Neural cell (in vitro differentiated cells): ENCODE data around the gene MSX2. TPM values are rescaled to one million over a fixed set of nuclear protein-coding genes. Genes with fewer than 3 reads are reported as not detected.

Source experiments
- H2AFZ ChIP-seq: fragments of 200-600, 300-800 bp; sonication (generic), shearing (Covaris generic); 2 replicates; pipeline ENCODE4 v1.6.0; 2014; ENCODE audit warnings: low read depth, mild to moderate bottlenecking, antibody characterized with exemption, low read length, moderate library complexity
- H3F3A ChIP-seq: fragments of 200-600 bp; shearing (Covaris generic); 2 replicates; pipeline ENCODE4 v1.6.1; 2016; ENCODE audit warnings: mild to moderate bottlenecking, moderate library complexity, mixed read lengths, antibody characterized with exemption, low read length; ENCODE audit not compliant: insufficient read depth, poor library complexity, severe bottlenecking
- H3K27ac ChIP-seq: fragments of 200-600, 300-800 bp; sonication (generic), shearing (Covaris generic); 2 replicates; pipeline ENCODE4 v1.5.1; 2014; ENCODE audit warnings: mild to moderate bottlenecking, low read length, moderate library complexity
- H3K27me3 ChIP-seq: fragments of 300-800, 200-600 bp; sonication (generic), shearing (Covaris generic); 2 replicates; pipeline ENCODE4 v1.6.0; 2014; ENCODE audit warnings: mild to moderate bottlenecking, low read depth, low read length, moderate library complexity; ENCODE audit not compliant: insufficient read depth
- H3K36me3 ChIP-seq: fragments of 300-800, 200-600 bp; sonication (generic), shearing (Covaris generic); 2 replicates; pipeline ENCODE4 v1.5.1; 2014; ENCODE audit warnings: mild to moderate bottlenecking, antibody characterized with exemption, low read length, moderate library complexity; ENCODE audit not compliant: insufficient read depth
- H3K4me2 ChIP-seq: fragments of 300-800, 200-600 bp; sonication (generic), shearing (Covaris generic); 2 replicates; pipeline ENCODE4 v1.6.0; 2014; ENCODE audit warnings: mild to moderate bottlenecking, low read length
- H3K4me3 ChIP-seq: fragments of 300-800, 200-600 bp; sonication (generic), shearing (Covaris generic); 2 replicates; pipeline ENCODE4 v1.5.1; 2014; ENCODE audit warnings: mild to moderate bottlenecking, low read length, moderate library complexity
- H3K79me2 ChIP-seq: fragments of 200-600 bp; shearing (Covaris generic); replicated peaks from 2 replicates; pipeline ENCODE4 v1.6.0; 2014; ENCODE audit warnings: mild to moderate bottlenecking, low read length, moderate library complexity; ENCODE audit not compliant: insufficient read depth
- H3K9ac ChIP-seq: fragments of 300-800, 200-600 bp; sonication (generic), shearing (Covaris generic); 2 replicates; pipeline ENCODE4 v1.6.1; 2016; ENCODE audit warnings: mild to moderate bottlenecking, low read length, mixed read lengths
- H3K9me2 ChIP-seq: fragments of 200-600 bp; shearing (Covaris generic); 2 replicates; pipeline ENCODE4 v1.6.1; 2016; ENCODE audit warnings: mild to moderate bottlenecking, low read length, mixed read lengths; ENCODE audit not compliant: insufficient read depth
- H3K9me3 ChIP-seq: fragments of 200-600, 300-800 bp; sonication (generic), shearing (Covaris generic); 2 replicates; pipeline ENCODE4 v1.6.1; 2016; ENCODE audit warnings: mild to moderate bottlenecking, mixed run types, low read length, moderate library complexity, mixed read lengths
- H4K20me1 ChIP-seq: fragments of 200-600 bp; shearing (Covaris generic); 2 replicates; pipeline ENCODE4 v1.6.1; 2016; ENCODE audit warnings: mild to moderate bottlenecking, mixed run types; ENCODE audit not compliant: insufficient read depth
- CTCF ChIP-seq: fragments of 450-650 bp; IDR thresholded peaks from 2 replicates; pipeline ENCODE4 v1.5.1; 2014; ENCODE audit warnings: antibody characterized with exemption, mild to moderate bottlenecking, moderate library complexity; ENCODE audit not compliant: poor library complexity, severe bottlenecking
- EP300 ChIP-seq: fragments of 450-650 bp; conservative IDR thresholded peaks from 2 replicates; pipeline ENCODE4 v1.6.1; 2014; ENCODE audit warnings: antibody characterized with exemption, mild to moderate bottlenecking, moderate library complexity; ENCODE audit not compliant: poor library complexity, severe bottlenecking
- EZH2 ChIP-seq: fragments of 200-600, 300-800 bp; shearing (Covaris generic), sonication (generic); IDR thresholded peaks from 2 replicates; pipeline ENCODE4 v1.6.1; 2014; ENCODE audit warnings: antibody characterized with exemption, low read length, borderline replicate concordance, mild to moderate bottlenecking; ENCODE audit not compliant: insufficient read depth, poor library complexity, severe bottlenecking
- MXI1 ChIP-seq: fragments of 450-650 bp; conservative IDR thresholded peaks from 2 replicates; pipeline ENCODE4 v1.6.1; 2014; ENCODE audit warnings: antibody characterized with exemption, mild to moderate bottlenecking; ENCODE audit not compliant: poor library complexity, severe bottlenecking
- POLR2AphosphoS5 ChIP-seq: IDR thresholded peaks from 2 replicates; pipeline ENCODE4 v1.6.1; 2012
- RAD21 ChIP-seq: fragments of 450-650 bp; conservative IDR thresholded peaks from 2 replicates; pipeline ENCODE4 v1.6.1; 2014; ENCODE audit warnings: antibody characterized with exemption, mild to moderate bottlenecking, moderate library complexity
- SMC3 ChIP-seq: fragments of 450-650 bp; conservative IDR thresholded peaks from 2 replicates; pipeline ENCODE4 v1.6.1; 2014; ENCODE audit warnings: antibody characterized with exemption, mild to moderate bottlenecking, moderate library complexity; ENCODE audit not compliant: poor library complexity
- TAF1 ChIP-seq: IDR thresholded peaks from 2 replicates; pipeline ENCODE4 v1.6.1; 2012; ENCODE audit warnings: low read depth
- polyA plus RNA-seq: library from polyadenylated mRNA; depleted of rRNA; stranded (reverse); fragments of >200 nt; gene quantifications from 2 replicates; pipeline ENCODE4 v1.2.3, GENCODE V29; 2014
- TF ChIP-seq, protein P1 (sequence below): IDR thresholded peaks from 2 replicates; pipeline ENCODE4 v1.6.1; 2012; ENCODE audit warnings: borderline replicate concordance

MSX2 gene
- polyA plus RNA-seq, 1 donor from 2014 or later, result not detected

DNA sequence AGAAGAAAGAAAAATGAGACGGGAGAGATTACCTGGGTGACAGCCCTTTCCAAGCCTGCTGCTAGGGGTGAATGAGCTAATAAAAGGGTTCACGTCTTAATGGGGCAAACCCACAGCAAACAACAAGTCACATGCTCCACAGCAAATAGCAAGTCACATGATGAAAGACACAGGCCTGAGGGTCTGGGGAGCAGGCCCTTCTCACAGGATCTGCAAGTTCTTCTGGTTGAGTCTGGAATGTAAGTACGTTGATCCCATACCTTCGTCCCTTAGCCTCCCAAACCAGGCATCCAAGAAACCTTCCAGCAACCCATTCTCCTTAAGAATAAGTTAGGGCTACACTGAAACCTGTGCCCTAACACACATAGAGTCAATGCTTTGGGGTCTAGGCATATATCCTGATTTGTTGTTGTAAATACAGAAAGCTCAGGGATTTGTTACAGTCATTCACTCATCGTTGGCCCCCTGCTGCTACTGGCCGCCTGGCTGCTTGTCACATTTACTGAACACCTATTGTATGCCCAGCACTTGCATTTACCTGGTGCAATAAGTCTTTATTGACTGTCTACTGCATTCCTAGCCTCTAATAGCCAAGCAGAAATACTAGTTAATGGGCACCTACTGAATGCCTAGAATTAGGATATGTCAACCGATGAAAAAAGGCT, 43.3 kb upstream of the MSX2 start:
- Histone ChIP-seq H3K27me3 (peaks cover 6% of the 10 kb centered on the region), H4K20me1 (no peaks in the 10 kb centered on the region), H3K27ac (no peak overlapping the region)

GRCh38 chr5:174687503-174687902, 36.9 kb upstream of the MSX2 start:
- no peaks in the 10 kb centered on the region for H4K20me1 ChIP-seq
- H3K27ac ChIP-seq, result no peak overlapping the region
- peaks cover 64% of the 10 kb centered on the region for H3K27me3 ChIP-seq
- H3K9me3 ChIP-seq, result no peaks in the 10 kb centered on the region
- H3K4me3 ChIP-seq, result no peak overlapping the region
- no peak overlapping the region for H2AFZ ChIP-seq
- H3K36me3 ChIP-seq, result no peaks in the 10 kb centered on the region
- no peak overlapping the region for H3K9ac ChIP-seq
- no peak overlapping the region for H3K4me2 ChIP-seq
- no peak for TF ChIP-seq RAD21
- TF ChIP-seq CTCF, result no peak
- no peak for TF ChIP-seq EZH2
- TF ChIP-seq EP300, result no peak
- no peak for TF ChIP-seq SMC3
- no peak for TF ChIP-seq POLR2AphosphoS5
- no peak for TF ChIP-seq TAF1
- TF ChIP-seq, protein P1, sequence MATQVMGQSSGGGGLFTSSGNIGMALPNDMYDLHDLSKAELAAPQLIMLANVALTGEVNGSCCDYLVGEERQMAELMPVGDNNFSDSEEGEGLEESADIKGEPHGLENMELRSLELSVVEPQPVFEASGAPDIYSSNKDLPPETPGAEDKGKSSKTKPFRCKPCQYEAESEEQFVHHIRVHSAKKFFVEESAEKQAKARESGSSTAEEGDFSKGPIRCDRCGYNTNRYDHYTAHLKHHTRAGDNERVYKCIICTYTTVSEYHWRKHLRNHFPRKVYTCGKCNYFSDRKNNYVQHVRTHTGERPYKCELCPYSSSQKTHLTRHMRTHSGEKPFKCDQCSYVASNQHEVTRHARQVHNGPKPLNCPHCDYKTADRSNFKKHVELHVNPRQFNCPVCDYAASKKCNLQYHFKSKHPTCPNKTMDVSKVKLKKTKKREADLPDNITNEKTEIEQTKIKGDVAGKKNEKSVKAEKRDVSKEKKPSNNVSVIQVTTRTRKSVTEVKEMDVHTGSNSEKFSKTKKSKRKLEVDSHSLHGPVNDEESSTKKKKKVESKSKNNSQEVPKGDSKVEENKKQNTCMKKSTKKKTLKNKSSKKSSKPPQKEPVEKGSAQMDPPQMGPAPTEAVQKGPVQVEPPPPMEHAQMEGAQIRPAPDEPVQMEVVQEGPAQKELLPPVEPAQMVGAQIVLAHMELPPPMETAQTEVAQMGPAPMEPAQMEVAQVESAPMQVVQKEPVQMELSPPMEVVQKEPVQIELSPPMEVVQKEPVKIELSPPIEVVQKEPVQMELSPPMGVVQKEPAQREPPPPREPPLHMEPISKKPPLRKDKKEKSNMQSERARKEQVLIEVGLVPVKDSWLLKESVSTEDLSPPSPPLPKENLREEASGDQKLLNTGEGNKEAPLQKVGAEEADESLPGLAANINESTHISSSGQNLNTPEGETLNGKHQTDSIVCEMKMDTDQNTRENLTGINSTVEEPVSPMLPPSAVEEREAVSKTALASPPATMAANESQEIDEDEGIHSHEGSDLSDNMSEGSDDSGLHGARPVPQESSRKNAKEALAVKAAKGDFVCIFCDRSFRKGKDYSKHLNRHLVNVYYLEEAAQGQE, result no peak
- no peak for TF ChIP-seq MXI1
- no peaks in the 10 kb centered on the region for H3F3A ChIP-seq
- H3K79me2 ChIP-seq, result no peaks in the 10 kb centered on the region
- no peaks in the 10 kb centered on the region for H3K9me2 ChIP-seq

More for the DNA sequence above, 43.3 kb upstream of the MSX2 start:
- no peaks in the 10 kb centered on the region for H3K9me3 ChIP-seq
- H3F3A ChIP-seq, result no peaks in the 10 kb centered on the region
- H3K9ac ChIP-seq, result no peak overlapping the region
- H3K4me3 ChIP-seq, result no peak overlapping the region
- H3K36me3 ChIP-seq, result no peaks in the 10 kb centered on the region
- no peak for TF ChIP-seq EZH2
- no peaks in the 10 kb centered on the region for H3K9me2 ChIP-seq
- no peak overlapping the region for H2AFZ ChIP-seq
- H3K4me2 ChIP-seq, result no peak overlapping the region
- H3K79me2 ChIP-seq, result no peaks in the 10 kb centered on the region
